H1 (cell line): Measurements from ENCODE around the gene SLC43A1. TPM values are rescaled to one million over a fixed set of nuclear protein-coding genes. Genes with fewer than 3 reads are reported as not detected.

Source experiments
- CTCF ChIA-PET: fragments of 300-600 bp; sonication (Branson Sonifier 250); formaldehyde crosslinking; loops from one replicate; lab custom pipeline; 2021; ENCODE audit not compliant: partially characterized antibody; lab: Charles Lee
- POLR2A ChIA-PET: fragments of 300-600 bp; sonication (Branson Sonifier 250); formaldehyde crosslinking; loops from one replicate; lab custom pipeline; 2021; ENCODE audit warnings: inconsistent platforms; ENCODE audit not compliant: partially characterized antibody; lab: Charles Lee
- DNase-seq, 2 experiments: peaks; one replicate each; pipeline versions ENCODE4 v3.0.0 to v3.0.0-alpha.2; 2010 to 2022; ENCODE audit warnings: low spot score in 2 of 2, low read depth in 1 of 2, mixed read lengths in 1 of 2
- FAIRE-seq: peaks from 2 replicates; lab custom pipeline; 2011; peaks lifted over from hg19 to GRCh38; lab: Jason Lieb, UNC
- H2AFZ ChIP-seq: 2 replicates; pipeline ENCODE4 v1.8.1; 2012; ENCODE audit warnings: low read length, inconsistent platforms
- H2AK5ac ChIP-seq: 2 replicates; pipeline ENCODE4 v1.6.1; 2013; ENCODE audit warnings: low read depth, low read length
- H2BK120ac ChIP-seq: replicated peaks from 2 replicates; pipeline ENCODE3; 2013; ENCODE audit warnings: low read depth, low read length, inconsistent platforms
- H2BK12ac ChIP-seq: 2 replicates; pipeline ENCODE4 v1.6.1; 2013; ENCODE audit warnings: low read depth, low read length
- H2BK15ac ChIP-seq: 2 replicates; pipeline ENCODE4 v1.6.1; 2013; ENCODE audit warnings: low read length
- H2BK20ac ChIP-seq: 2 replicates; pipeline ENCODE4 v1.6.1; 2013; ENCODE audit warnings: low read length
- H2BK5ac ChIP-seq: 2 replicates; pipeline ENCODE4 v1.6.1; 2013; ENCODE audit warnings: low read depth, low read length
- H3K14ac ChIP-seq: 2 replicates; pipeline ENCODE4 v1.6.1; 2013; ENCODE audit warnings: inconsistent platforms; ENCODE audit not compliant: insufficient read length
- H3K18ac ChIP-seq: 2 replicates; pipeline ENCODE4 v1.6.1; 2013; ENCODE audit warnings: low read length; ENCODE audit errors: extremely low read depth
- H3K23ac ChIP-seq: 2 replicates; pipeline ENCODE4 v1.6.1; 2013; ENCODE audit warnings: inconsistent platforms; ENCODE audit not compliant: insufficient read length
- H3K23me2 ChIP-seq: 2 replicates; pipeline ENCODE4 v1.6.1; 2013; ENCODE audit warnings: low read depth, low read length
- H3K27ac ChIP-seq: 2 replicates; pipeline ENCODE4 v1.6.1; 2011; ENCODE audit warnings: low read depth, low read length, inconsistent platforms
- H3K27me3 ChIP-seq, 4 experiments: replicated peaks in 1 of 4; 1 replicate in 1 of 4; 2 replicates in 3 of 4; pipeline versions ENCODE4 v1.6.1 to v1.8.1; 2011 to 2013; ENCODE audit warnings: low read length in 3 of 4, mild to moderate bottlenecking in 3 of 4, inconsistent platforms in 2 of 4, mixed read lengths in 2 of 4, moderate library complexity in 1 of 4; ENCODE audit not compliant: control insufficient read depth in 3 of 4, insufficient read depth in 3 of 4; ENCODE audit errors: extremely low read depth in 1 of 4
- H3K36me3 ChIP-seq, 4 experiments: 2 replicates each; pipeline versions ENCODE4 v1.6.1 to v1.8.1; 2011 to 2013; ENCODE audit warnings: mild to moderate bottlenecking in 4 of 4, low read length in 3 of 4, moderate library complexity in 2 of 4, control low read depth in 1 of 4, inconsistent platforms in 1 of 4; ENCODE audit not compliant: insufficient read depth in 4 of 4, control insufficient read depth in 2 of 4
- H3K4ac ChIP-seq: replicated peaks from 2 replicates; pipeline ENCODE3; 2013; ENCODE audit warnings: low read length, low read depth, mixed read lengths, inconsistent platforms; ENCODE audit not compliant: insufficient read length
- H3K4me1 ChIP-seq, 4 experiments: replicated peaks in 1 of 4; 1 replicate in 1 of 4; 2 replicates in 3 of 4; pipeline versions ENCODE4 v1.6.1 to v1.8.1; 2011 to 2013; ENCODE audit warnings: low read length in 3 of 4, inconsistent platforms in 2 of 4, mixed read lengths in 1 of 4; ENCODE audit not compliant: insufficient read depth in 4 of 4, control insufficient read depth in 3 of 4
- H3K4me2 ChIP-seq, 2 experiments: 2 replicates each; pipeline versions ENCODE4 v1.6.1 to v1.8.1; 2011 to 2013; ENCODE audit warnings: low read depth in 2 of 2, low read length in 2 of 2, control low read depth in 1 of 2, inconsistent platforms in 1 of 2, mild to moderate bottlenecking in 1 of 2; ENCODE audit not compliant: insufficient read depth in 1 of 2
- H3K4me3 ChIP-seq, 4 experiments: fragments of 200-600, 300-600 bp in 1 of 4; sonication (generic), shearing (Covaris generic), sonication (Bioruptor Twin) in 1 of 4; 2 replicates each; pipeline versions ENCODE4 v1.5.1 to v1.8.1; 2011 to 2016; ENCODE audit warnings: low read length in 4 of 4, low read depth in 3 of 4, control low read depth in 2 of 4, inconsistent platforms in 2 of 4, mild to moderate bottlenecking in 2 of 4, mixed read lengths in 1 of 4, moderate library complexity in 1 of 4; ENCODE audit not compliant: insufficient read depth in 2 of 4; ENCODE audit errors: extremely low read depth in 1 of 4
- H3K56ac ChIP-seq: replicated peaks from 2 replicates; pipeline ENCODE3; 2013; ENCODE audit warnings: low read depth, mild to moderate bottlenecking, mixed read lengths, low read length, inconsistent platforms; ENCODE audit not compliant: insufficient read length
- H3K79me1 ChIP-seq: 2 replicates; pipeline ENCODE4 v1.6.1; 2013; ENCODE audit warnings: low read depth, low read length, control low read depth
- H3K79me2 ChIP-seq, 2 experiments: 2 replicates each; pipeline versions ENCODE4 v1.6.1 to v1.8.1; 2012 to 2013; ENCODE audit warnings: low read length in 2 of 2, mild to moderate bottlenecking in 2 of 2, inconsistent platforms in 1 of 2; ENCODE audit not compliant: insufficient read depth in 2 of 2, control insufficient read depth in 1 of 2
- H3K9ac ChIP-seq, 4 experiments: replicated peaks in 1 of 4; 1 replicate in 1 of 4; 2 replicates in 3 of 4; pipeline versions ENCODE4 v1.6.1 to v1.8.1; 2011 to 2013; ENCODE audit warnings: low read depth in 3 of 4, low read length in 3 of 4, control low read depth in 2 of 4, mild to moderate bottlenecking in 2 of 4, moderate library complexity in 2 of 4, inconsistent platforms in 1 of 4; ENCODE audit errors: extremely low read depth in 1 of 4
- H3K9me3 ChIP-seq, 2 experiments: 2 replicates each; pipeline versions ENCODE4 v1.6.1 to v1.8.1; 2012 to 2013; ENCODE audit warnings: mild to moderate bottlenecking in 2 of 2, moderate library complexity in 2 of 2, control low read depth in 1 of 2, inconsistent platforms in 1 of 2, low read depth in 1 of 2, low read length in 1 of 2, mixed read lengths in 1 of 2; ENCODE audit not compliant: insufficient read depth in 2 of 2
- H4K20me1 ChIP-seq, 2 experiments: replicated peaks in 1 of 2; 2 replicates each; pipeline versions ENCODE3 to v1.8.1; 2011 to 2013; ENCODE audit warnings: inconsistent platforms in 2 of 2, low read length in 2 of 2, mild to moderate bottlenecking in 1 of 2; ENCODE audit not compliant: insufficient read depth in 2 of 2, control insufficient read depth in 1 of 2
- H4K5ac ChIP-seq: 2 replicates; pipeline ENCODE4 v1.6.1; 2013; ENCODE audit warnings: low read length, low read depth, mixed read lengths, inconsistent platforms; ENCODE audit not compliant: insufficient read length
- H4K8ac ChIP-seq: 2 replicates; pipeline ENCODE4 v1.8.0; 2013; ENCODE audit warnings: mild to moderate bottlenecking, moderate library complexity, low read length, inconsistent platforms; ENCODE audit not compliant: insufficient read depth; ENCODE audit errors: extremely low read depth
- H4K91ac ChIP-seq: replicated peaks from 2 replicates; pipeline ENCODE3; 2013; ENCODE audit warnings: low read length, mixed read lengths, inconsistent platforms; ENCODE audit not compliant: insufficient read length
- CBX5 ChIP-seq: fragments of 300-800, 300-1000 bp; sonication (generic); IDR thresholded peaks from 2 replicates; pipeline ENCODE4 v1.7.1; 2016; ENCODE audit warnings: antibody characterized with exemption, low read length, low read depth
- CBX8 ChIP-seq: fragments of 300-800, 300-1000 bp; sonication (generic); IDR thresholded peaks from 2 replicates; pipeline ENCODE4 v1.7.1; 2016; ENCODE audit warnings: low read depth, low read length, borderline replicate concordance
- KDM1A ChIP-seq: fragments of 200-600, 300-600 bp; sonication (generic); IDR thresholded peaks from 2 replicates; pipeline ENCODE4 v1.7.1; 2016; ENCODE audit warnings: mild to moderate bottlenecking, low read length, borderline replicate concordance
- POLR2AphosphoS5 ChIP-seq: IDR thresholded peaks from 2 replicates; pipeline ENCODE4 v1.6.1; 2011; ENCODE audit warnings: low read depth, low read length
- WGBS, 2 experiments: shearing (Covaris generic) in 1 of 2; methylation state at CpG; one replicate each; pipeline versions ENCODE4 v1.1.6 to v1.1.7; 2013 to 2015; ENCODE audit warnings: low lambda C conversion rate in 2 of 2, mixed read lengths in 2 of 2, inconsistent platforms in 1 of 2, low coverage in 1 of 2, missing lambda C conversion rate in 1 of 2; ENCODE audit not compliant: insufficient replicate concordance in 2 of 2, insufficient coverage in 1 of 2, insufficient read length in 1 of 2; ENCODE audit errors: extremely low coverage in 1 of 2, missing lambda C conversion rate in 1 of 2; 5-methylcytosine and 5-hydroxymethylcytosine counted together
- polyA plus RNA-seq, 7 experiments: library from polyadenylated mRNA; depleted of rRNA in 3 of 7; stranded (reverse) in 5 of 7; unstranded in 2 of 7; fragments of >200 nt in 5 of 7; fragments of 200-250 nt in 2 of 7; gene quantifications; 1 replicate in 5 of 7; 2 replicates in 1 of 7; 4 replicates in 1 of 7; pipeline versions ENCODE4 v1.2.1 to v1.2.3, GENCODE V29; 2011 to 2013; ENCODE audit warnings: missing spikeins in 2 of 7, mixed read lengths in 2 of 7
- total RNA-seq: library from RNA; stranded (reverse); fragmentation: NEBNext Ultra II Directional; extraction: Animal tissue kit (Norgen Biotek cat#: 25700); gene quantifications from 2 replicates; pipeline ENCODE4 v1.2.1, GENCODE V29; 2021

The SLC43A1 gene
- total and polyA plus RNA-seq, 2 of the 8 experiments (the other 6 are each of a cell fraction or from before 2014, with no cell fraction given): 34.5 to 58.0 TPM

DNA sequence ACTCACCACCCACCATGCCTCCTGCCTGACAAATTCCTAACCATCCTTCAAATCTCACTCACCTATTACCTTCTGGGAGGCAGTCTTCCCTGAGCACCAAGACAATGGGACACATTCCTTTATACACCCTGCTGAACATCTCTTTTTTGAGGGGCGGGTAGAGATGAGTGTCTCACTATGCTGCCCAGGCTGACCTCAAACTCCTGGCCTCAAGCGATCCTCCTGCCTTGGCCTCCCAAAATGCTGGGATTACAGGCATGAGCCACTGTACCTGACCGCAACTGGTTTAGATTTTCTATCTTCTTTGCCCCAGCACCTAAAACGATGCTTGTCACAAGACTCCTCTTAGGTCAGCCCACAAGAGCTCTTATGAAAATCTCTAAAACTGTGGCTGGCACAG, 7.9 kb upstream of the SLC43A1 start:
- Histone ChIP-seq H2BK15ac (no peak overlapping the region), H2AK5ac (no peak overlapping the region), H3K79me2 (peaks cover 0 to 2% of the 10 kb centered on the region in 2 experiments; a peak in 2 of 4 replicates), H2BK12ac (no peak overlapping the region), H4K20me1 (peaks cover 0 to 1% of the 10 kb centered on the region in 2 experiments), H3K79me1 (no peaks in the 10 kb centered on the region), H3K27me3 (no peaks in the 10 kb centered on the region), H3K9ac (no peak overlapping the region), H2BK5ac (no peak overlapping the region), H3K23ac (no peak overlapping the region), H2BK120ac (no peak overlapping the region), H3K4ac (no peak overlapping the region), H2AFZ (no peak overlapping the region), H3K27ac (no peak overlapping the region), H2BK20ac (no peak overlapping the region), H3K4me3 (no peak overlapping the region), H3K36me3 (peaks cover 0 to under 1% (median under 1%) of the 10 kb centered on the region in 4 experiments; a peak in 3 of 8 replicates), H3K4me2 (no peak overlapping the region), H3K4me1 (peaks cover 0 to 7% (median 3%) of the 10 kb centered on the region in 4 experiments; a peak in 3 of 7 replicates), H4K5ac (no peak overlapping the region), H3K56ac (no peak overlapping the region)
- FAIRE-seq: no peak
- WGBS, 2 experiments: 87% methylated on average over 4 of the region's 4 CpGs; no CpG with 5 or more reads in 1 of the 2 experiments
- POLR2A ChIA-PET: interaction anchor here (0.8 to 10.5 kb wide), 9 partner anchors 9 to 124 kb away, joined by 3 to 110 read pairs (median 6); partner anchors contain the start of genes RTN4RL2 and SLC43A1
- no peak for TF ChIP-seq CBX8
- TF ChIP-seq CBX5: no peak
- no peak for TF ChIP-seq POLR2AphosphoS5
- TF ChIP-seq KDM1A: peak; percentile 32; the same call in 1 of the 2 replicates
- TF ChIP-seq, all 59 proteins: peak for 1
- Histone ChIP-seq H3K9me3 (no peaks in the 10 kb centered on the region), H3K23me2 (no peaks in the 10 kb centered on the region), H4K91ac (no peak overlapping the region), H4K8ac (no peak overlapping the region), H3K18ac (no peak overlapping the region), H3K14ac (no peak overlapping the region)
- no peak for DNase-seq
- CTCF ChIA-PET: interaction anchor here (0.7 to 25.4 kb wide), 7 partner anchors 6 to 144 kb away, joined by 3 to 1146 read pairs (median 4); partner anchors contain the start of genes RTN4RL2 and SLC43A1
